ENCODE data around the gene RIMBP2.

- no peak for TF ChIP-seq CTCF (conservative IDR thresholded peaks at IDR 0.05 in 1 of 2, IDR thresholded peaks at IDR 0.05 in 1 of 2; ENCODE audit: extremely low read depth in 1 of 2, insufficient read depth in 1 of 2, low read depth in 1 of 2, low read length in 2 of 2)
- TF ChIP-seq EZH2 (IDR thresholded peaks at IDR 0.05; ENCODE audit: borderline replicate concordance, low read length) = no peak
Observed at GRCh38 chr12:130583800-130584199, 132.3 kb downstream of the RIMBP2 start.
